Activated gamma-delta T cell treated with Interleukin-2 at 50 U/mL for 16 hours (primary cell): ENCODE results near the gene SEZ6L.

Source experiments
- DNase-seq: peaks from one replicate; pipeline ENCODE4 v3.0.0-alpha.2; 2020

The SEZ6L gene

GRCh38 chr22:26169315-26170111 lies at the start of gene SEZ6L:
TSS of gene SEZ6L (plus strand) at chr22:26169462. CDS start at chr22:26169670, 208 bp downstream.
- no peak for DNase-seq

- no peak for DNase-seq
These were observed 46.3 kb upstream of the SEZ6L start for GRCh38 chr22:26122920-26123468.

GRCh38 chr22:26124991-26125725 lies 44.1 kb upstream of the SEZ6L start:
- no peak for DNase-seq

GRCh38 chr22:26127126-26127525 lies 42.1 kb upstream of the SEZ6L start:
- no peak for DNase-seq

GRCh38 chr22:26127556-26127955 lies 41.7 kb upstream of the SEZ6L start:
- DNase-seq: no peak

- DNase-seq: no peak
These were observed 37.6 kb upstream of the SEZ6L start for GRCh38 chr22:26131589-26132154.

- DNase-seq: no peak
These were observed 34.5 kb upstream of the SEZ6L start for GRCh38 chr22:26134654-26135330.

- DNase-seq: no peak
These were observed 33.5 kb upstream of the SEZ6L start for GRCh38 chr22:26135806-26136205.

GRCh38 chr22:26139310-26139709 lies 30.0 kb upstream of the SEZ6L start:
- DNase-seq: no peak

- no peak for DNase-seq
These were observed 27.4 kb upstream of the SEZ6L start for GRCh38 chr22:26141831-26142230.

GRCh38 chr22:26143806-26144325 lies 25.4 kb upstream of the SEZ6L start:
- no peak for DNase-seq

GRCh38 chr22:26159886-26160285 lies 9.4 kb upstream of the SEZ6L start:
- DNase-seq: no peak

GRCh38 chr22:26161746-26162145 lies 7.5 kb upstream of the SEZ6L start:
- no peak for DNase-seq

- no peak for DNase-seq
These were observed 6.3 kb upstream of the SEZ6L start for GRCh38 chr22:26162926-26163325.

GRCh38 chr22:26164174-26164573 lies 5.1 kb upstream of the SEZ6L start:
- DNase-seq: no peak

GRCh38 chr22:26168330-26168851 lies 871 bp upstream of the SEZ6L start:
- no peak for DNase-seq

GRCh38 chr22:26168939-26169314 lies 335 bp upstream of the SEZ6L start:
- DNase-seq: no peak

GRCh38 chr22:26170112-26170492 lies 840 bp downstream of the SEZ6L start:
- DNase-seq: no peak

GRCh38 chr22:26170795-26171580 lies 1.7 kb downstream of the SEZ6L start:
- DNase-seq: no peak

- no peak for DNase-seq
These were observed 3.2 kb downstream of the SEZ6L start for GRCh38 chr22:26172389-26172990.

GRCh38 chr22:26174280-26174679 lies 5.0 kb downstream of the SEZ6L start:
- no peak for DNase-seq
